Breast epithelium (tissue), 4 donors: ENCODE measurements around the gene FAF2. TPM values are rescaled to one million over a fixed set of nuclear protein-coding genes. Genes with fewer than 3 reads are reported as not detected.
"Not testable (repeated sequence)": the region's sequence is repeated elsewhere in the genome, so short reads cannot be mapped to it uniquely, and the experiment has no call there.

Source experiments
- DNase-seq, 2 donors: peaks; one replicate each; pipeline ENCODE4 v3.0.0-alpha.2; 2019; ENCODE audit warnings: low spot score in 2 of 2
- H3K27ac ChIP-seq, 2 donors: fragments of 200-600 bp; sonication (generic) in 1 of 2; one replicate each; pipeline ENCODE4 v1.5.1; 2016 to 2019; ENCODE audit warnings: mild to moderate bottlenecking in 1 of 2
- H3K27me3 ChIP-seq, 2 donors: fragments of 200-600 bp; sonication (generic) in 1 of 2; one replicate each; pipeline versions ENCODE4 v1.5.1 to v1.6.0; 2017 to 2019; ENCODE audit warnings: control low read depth in 1 of 2, mild to moderate bottlenecking in 1 of 2
- H3K36me3 ChIP-seq: fragments of 200-600 bp; one replicate; pipeline ENCODE4 v1.5.1; 2019
- H3K4me1 ChIP-seq, 2 donors: fragments of 200-600 bp; sonication (generic); one replicate each; pipeline ENCODE4 v1.5.1; 2016 to 2019; ENCODE audit warnings: control low read depth in 1 of 2
- H3K4me3 ChIP-seq, 3 donors: fragments of 200-600 bp; sonication (generic); 1 replicate in 2 of 3; 2 replicates in 1 of 3; pipeline ENCODE4 v1.5.1; 2016 to 2019; ENCODE audit warnings: mild to moderate bottlenecking in 3 of 3, moderate library complexity in 2 of 3
- H3K9me3 ChIP-seq, 2 donors: fragments of 200-600 bp; sonication (generic) in 1 of 2; one replicate each; pipeline ENCODE4 v1.5.1; 2016 to 2019; ENCODE audit warnings: control low read depth in 1 of 2
- POLR2A ChIP-seq: fragments of 450-650 bp; IDR thresholded peaks from one replicate; pipeline ENCODE4 v1.6.1; 2016; ENCODE audit warnings: antibody characterized with exemption, mild to moderate bottlenecking, moderate library complexity
- POLR2AphosphoS5 ChIP-seq, 3 donors: sonication (generic); formaldehyde crosslinking; IDR thresholded peaks; one replicate each; pipeline ENCODE4 v1.6.1; 2017; ENCODE audit warnings: antibody characterized with exemption in 3 of 3
- intact Hi-C: fragments of 100-400 bp; cut with DNase I; formaldehyde crosslinking; loops from one replicate; pipeline ENCODE4 v1.15.1; 2023; ENCODE audit warnings: low total_unique reads
- total RNA-seq, 3 donors: library from RNA; depleted of rRNA; stranded (reverse); fragments of >200 nt; gene quantifications; one replicate each; pipeline ENCODE4 v1.1.0, GENCODE V29; 2016
- TF ChIP-seq, protein P1 (sequence below), 3 donors: fragments of 450-650 bp; IDR thresholded peaks; one replicate each; pipeline ENCODE4 v1.5.1; 2016 to 2017; ENCODE audit warnings: antibody characterized with exemption in 3 of 3, mild to moderate bottlenecking in 3 of 3, moderate library complexity in 3 of 3

Gene FAF2
- total RNA-seq, 3 donors from 2014 or later: 26.9 to 38.2 (median 28.5) TPM

DNA sequence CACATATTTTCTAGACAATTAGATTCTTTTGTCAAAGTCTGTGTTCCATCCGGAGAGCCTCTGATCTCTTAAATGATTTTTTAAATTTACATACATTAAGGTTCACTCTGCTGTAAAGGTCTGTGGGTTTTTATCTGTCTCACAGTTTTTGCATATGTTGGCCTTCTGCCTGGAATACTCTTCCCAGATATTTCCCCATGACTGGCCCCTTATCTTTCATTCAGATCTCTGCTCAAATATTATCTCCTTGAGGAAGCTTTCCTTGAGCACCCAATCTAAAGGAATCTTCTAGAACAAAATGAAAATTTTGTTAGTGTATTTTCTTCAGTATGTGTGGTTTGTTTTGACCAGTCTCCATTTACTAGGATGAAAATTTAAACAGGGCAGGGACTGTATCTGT lies 26.3 kb downstream of the FAF2 start:
- no peaks in the 10 kb centered on the region for H3K27me3 ChIP-seq
- H3K27ac ChIP-seq: no peak overlapping the region
- H3K4me1 ChIP-seq: no peaks in the 10 kb centered on the region
- DNase-seq: no peak
- H3K4me3 ChIP-seq: no peak overlapping the region
- H3K9me3 ChIP-seq: no peaks in the 10 kb centered on the region
- no peaks in the 10 kb centered on the region for H3K36me3 ChIP-seq
- no peak for TF ChIP-seq POLR2AphosphoS5 (IDR thresholded peaks at IDR 0.05)
- TF ChIP-seq POLR2A: no peak
- TF ChIP-seq, protein P1, sequence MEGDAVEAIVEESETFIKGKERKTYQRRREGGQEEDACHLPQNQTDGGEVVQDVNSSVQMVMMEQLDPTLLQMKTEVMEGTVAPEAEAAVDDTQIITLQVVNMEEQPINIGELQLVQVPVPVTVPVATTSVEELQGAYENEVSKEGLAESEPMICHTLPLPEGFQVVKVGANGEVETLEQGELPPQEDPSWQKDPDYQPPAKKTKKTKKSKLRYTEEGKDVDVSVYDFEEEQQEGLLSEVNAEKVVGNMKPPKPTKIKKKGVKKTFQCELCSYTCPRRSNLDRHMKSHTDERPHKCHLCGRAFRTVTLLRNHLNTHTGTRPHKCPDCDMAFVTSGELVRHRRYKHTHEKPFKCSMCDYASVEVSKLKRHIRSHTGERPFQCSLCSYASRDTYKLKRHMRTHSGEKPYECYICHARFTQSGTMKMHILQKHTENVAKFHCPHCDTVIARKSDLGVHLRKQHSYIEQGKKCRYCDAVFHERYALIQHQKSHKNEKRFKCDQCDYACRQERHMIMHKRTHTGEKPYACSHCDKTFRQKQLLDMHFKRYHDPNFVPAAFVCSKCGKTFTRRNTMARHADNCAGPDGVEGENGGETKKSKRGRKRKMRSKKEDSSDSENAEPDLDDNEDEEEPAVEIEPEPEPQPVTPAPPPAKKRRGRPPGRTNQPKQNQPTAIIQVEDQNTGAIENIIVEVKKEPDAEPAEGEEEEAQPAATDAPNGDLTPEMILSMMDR (IDR thresholded peaks at IDR 0.05): no peak
- intact Hi-C loops: no loop called here

DNA sequence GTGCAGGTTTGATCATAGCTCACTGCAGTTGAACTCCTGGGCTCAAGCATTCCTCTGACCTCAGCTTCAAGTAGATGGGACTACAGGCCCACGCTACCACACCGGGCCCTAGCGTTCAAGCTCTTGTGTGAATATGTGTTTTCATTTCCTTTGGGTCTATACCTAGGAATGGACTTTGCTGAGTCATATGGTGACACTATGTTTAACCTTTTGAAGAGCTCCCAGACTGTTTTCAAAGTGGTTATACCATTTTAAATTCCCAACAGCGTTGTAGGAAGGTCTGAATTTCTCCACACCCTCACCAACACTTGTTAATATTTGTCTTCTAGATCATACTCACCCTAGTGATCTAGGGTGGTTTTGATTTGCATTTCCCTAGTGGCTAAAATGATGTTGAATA lies 33.5 kb downstream of the FAF2 start:
- no peaks in the 10 kb centered on the region for H3K9me3 ChIP-seq
- intact Hi-C loops: no loop called here
- TF ChIP-seq POLR2AphosphoS5 (IDR thresholded peaks at IDR 0.05) (no peak), POLR2A (no peak)
- TF ChIP-seq, protein P1 (IDR thresholded peaks at IDR 0.05): no peak
- no peak for DNase-seq
- H3K4me3 ChIP-seq: no peak overlapping the region
- H3K4me1 ChIP-seq: no peaks in the 10 kb centered on the region
- H3K36me3 ChIP-seq: no peaks in the 10 kb centered on the region
- H3K27ac ChIP-seq: no peak overlapping the region
- H3K27me3 ChIP-seq: no peaks in the 10 kb centered on the region

DNA sequence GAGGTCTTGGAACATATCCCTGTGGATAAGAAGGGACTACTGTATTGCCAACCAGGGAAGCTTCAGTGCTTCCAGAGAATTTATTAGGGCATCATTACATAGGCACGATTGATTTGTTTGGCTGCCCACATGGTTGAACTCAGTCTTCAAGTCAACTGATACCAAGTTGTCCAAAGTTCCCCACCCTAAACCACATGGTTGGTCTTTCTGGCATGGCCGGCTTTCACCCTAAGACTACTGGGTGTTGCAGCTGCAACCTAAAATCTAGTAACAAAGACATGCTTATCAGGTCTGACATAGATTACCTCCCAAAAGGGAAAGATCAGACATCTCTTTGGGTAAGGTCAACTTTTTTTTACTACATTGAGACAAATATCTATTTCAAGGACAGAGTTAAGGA lies 37.0 kb downstream of the FAF2 start:
- no peaks in the 10 kb centered on the region for H3K36me3 ChIP-seq
- TF ChIP-seq POLR2AphosphoS5 (IDR thresholded peaks at IDR 0.05): no peak
- TF ChIP-seq, protein P1 (IDR thresholded peaks at IDR 0.05): no peak
- TF ChIP-seq POLR2A: no peak

DNA sequence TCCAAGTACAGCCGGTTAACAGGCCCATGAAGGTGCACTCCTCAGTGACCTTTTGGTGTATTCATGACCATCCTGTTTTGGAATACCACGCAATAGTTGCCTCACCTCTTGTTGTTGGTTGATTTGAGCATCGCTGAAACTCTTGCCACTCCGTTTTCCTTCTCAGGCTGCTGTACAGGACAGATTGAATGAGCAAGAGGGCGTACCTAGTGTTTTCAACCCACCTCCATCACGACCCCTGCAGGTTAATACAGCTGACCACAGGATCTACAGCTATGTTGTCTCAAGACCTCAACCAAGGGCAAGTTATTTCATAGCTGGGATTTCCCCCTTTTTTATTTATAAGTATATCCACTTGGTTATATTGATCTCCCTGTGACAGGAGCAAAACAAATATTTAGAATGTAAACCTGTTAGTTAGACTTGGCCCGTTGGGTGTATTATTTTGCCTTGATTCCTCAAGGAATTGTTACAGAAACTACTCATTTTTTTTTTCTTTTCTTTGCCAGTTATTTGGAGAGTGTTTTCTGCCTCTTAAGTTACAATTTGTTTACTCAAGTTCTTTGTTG lies 38.1 kb downstream of the FAF2 start:
- DNase-seq: no peak
- Histone ChIP-seq H3K27me3 (no peaks in the 10 kb centered on the region), H3K36me3 (no peaks in the 10 kb centered on the region), H3K27ac (no peak overlapping the region), H3K9me3 (no peaks in the 10 kb centered on the region), H3K4me3 (no peak overlapping the region), H3K4me1 (no peaks in the 10 kb centered on the region)
- TF ChIP-seq POLR2AphosphoS5 (IDR thresholded peaks at IDR 0.05) (no peak), POLR2A (no peak)
- TF ChIP-seq, protein P1 (IDR thresholded peaks at IDR 0.05): no peak
- intact Hi-C loops: no loop called here

More for the DNA sequence above, 37.0 kb downstream of the FAF2 start:
- H3K4me3 ChIP-seq: no peak overlapping the region
- H3K27me3 ChIP-seq: no peaks in the 10 kb centered on the region
- intact Hi-C loops: no loop called here
- DNase-seq: no peak
- no peaks in the 10 kb centered on the region for H3K4me1 ChIP-seq
- no peaks in the 10 kb centered on the region for H3K9me3 ChIP-seq
- no peak overlapping the region for H3K27ac ChIP-seq

DNA sequence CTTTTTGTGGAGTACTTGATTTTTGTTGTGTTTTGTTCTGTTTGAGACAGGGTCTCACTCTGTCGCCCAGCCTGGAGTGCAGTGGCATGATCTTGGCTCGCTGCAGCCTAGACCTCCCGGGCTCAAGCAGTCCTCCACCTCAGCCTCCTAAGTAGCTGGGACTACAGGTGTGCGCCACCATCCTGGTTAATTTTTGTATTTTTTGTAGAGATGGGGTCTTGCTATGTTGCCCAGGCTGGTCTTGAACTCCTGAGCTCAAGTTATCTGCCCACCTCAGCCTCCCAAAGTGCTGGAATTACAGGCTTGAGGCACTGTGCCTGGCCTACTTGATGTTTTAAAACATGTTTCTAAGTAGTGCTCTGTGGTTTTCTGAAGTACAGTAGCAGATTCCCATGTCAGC lies 39.0 kb downstream of the FAF2 start:
- H3K4me3 ChIP-seq, H3K27me3 ChIP-seq, H3K36me3 ChIP-seq, H3K4me1 ChIP-seq, intact Hi-C loops, DNase-seq, H3K9me3 ChIP-seq, H3K27ac ChIP-seq: not testable (repeated sequence)

DNA sequence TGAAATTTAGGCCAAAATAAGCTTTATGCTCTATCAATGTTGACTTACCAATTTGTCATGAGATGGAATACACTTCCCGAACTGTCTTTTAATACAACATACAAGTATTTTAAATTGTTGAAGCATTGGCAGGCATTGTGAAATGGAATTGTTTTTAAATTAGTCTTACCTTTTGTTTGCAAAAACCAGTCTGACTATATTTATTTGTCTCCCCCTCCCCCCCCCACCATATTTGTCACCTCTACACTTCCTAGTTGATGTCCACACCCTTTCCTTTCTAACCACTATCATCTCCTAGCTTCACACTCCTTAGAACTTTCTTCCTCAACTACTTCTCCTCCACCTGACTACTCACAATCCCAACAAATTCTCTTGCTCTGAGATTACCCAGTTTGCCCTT lies 40.9 kb downstream of the FAF2 start:
- H3K4me3 ChIP-seq: no peak overlapping the region
- no peak overlapping the region for H3K27ac ChIP-seq
- no peak for DNase-seq
- peaks cover 3% of the 10 kb centered on the region for H3K36me3 ChIP-seq
- no peaks in the 10 kb centered on the region for H3K27me3 ChIP-seq
- no peaks in the 10 kb centered on the region for H3K4me1 ChIP-seq
- H3K9me3 ChIP-seq: no peaks in the 10 kb centered on the region
- intact Hi-C loops: no loop called here
- no peak for TF ChIP-seq POLR2A
- TF ChIP-seq, protein P1 (IDR thresholded peaks at IDR 0.05): no peak
- no peak for TF ChIP-seq POLR2AphosphoS5 (IDR thresholded peaks at IDR 0.05)
